ENCODE measurements around the gene KDM7A.
"Not testable (repeated sequence)": the region's sequence is repeated elsewhere in the genome, so short reads cannot be mapped to it uniquely, and the experiment has no call there.

KDM7A gene

GRCh38 chr7:140195859-140196258, 19.1 kb upstream of the KDM7A start:
- H3K4me1 Mint-ChIP-seq = peaks cover 9% of the 10 kb centered on the region
- ATAC-seq (ENCODE audit: low read depth) = no peak
- H3K36me3 Mint-ChIP-seq = peaks cover 3% of the 10 kb centered on the region
- H3K27ac Mint-ChIP-seq = no peak overlapping the region
- H3K27me3 Mint-ChIP-seq = no peaks in the 10 kb centered on the region
- no peak for DNase-seq (ENCODE audit: low spot score in 2 of 2)
- H3K9me3 Mint-ChIP-seq = peaks cover 5% of the 10 kb centered on the region
- H3K4me3 Mint-ChIP-seq = no peak overlapping the region

DNA sequence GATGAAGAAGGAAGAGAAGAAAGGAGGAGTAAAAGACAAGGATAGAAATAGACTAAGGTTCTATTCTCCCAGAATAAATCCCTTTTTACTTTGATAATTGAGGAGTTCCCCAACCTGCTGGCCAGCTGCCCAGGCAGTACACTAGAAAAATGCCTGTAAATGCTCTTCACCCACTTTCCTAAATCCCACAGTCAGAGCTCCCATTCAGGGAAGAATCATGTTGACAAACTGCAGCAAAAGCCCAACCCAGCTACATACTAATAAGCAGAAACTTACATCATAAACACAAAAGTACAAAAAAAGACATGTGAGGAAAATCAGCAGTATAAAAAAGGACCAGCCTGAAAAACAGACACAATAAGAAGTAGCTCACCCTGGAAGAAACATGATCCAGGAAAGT, 15.8 kb upstream of the KDM7A start:
- Mint-ChIP-seq H3K4me3 (no peak overlapping the region), H3K27me3 (no peaks in the 10 kb centered on the region), H3K27ac (no peak overlapping the region), H3K9me3 (peaks cover 5% of the 10 kb centered on the region), H3K36me3 (peaks cover 3% of the 10 kb centered on the region), H3K4me1 (peaks cover 24% of the 10 kb centered on the region)
- DNase-seq (ENCODE audit: low spot score in 2 of 2) = no peak
- ATAC-seq (ENCODE audit: low read depth) = no peak

- Mint-ChIP-seq H3K27me3 (no peaks in the 10 kb centered on the region), H3K9me3 (peaks cover 5% of the 10 kb centered on the region), H3K4me1 (peaks cover 24% of the 10 kb centered on the region), H3K4me3 (no peak overlapping the region), H3K27ac (no peak overlapping the region), H3K36me3 (peaks cover 3% of the 10 kb centered on the region)
- DNase-seq (ENCODE audit: low spot score in 2 of 2) (no peak), ATAC-seq (ENCODE audit: low read depth) (no peak)
These were observed 15.4 kb upstream of the KDM7A start for GRCh38 chr7:140192176-140192575.

GRCh38 chr7:140190588-140190987, 13.8 kb upstream of the KDM7A start:
- no peak for ATAC-seq (ENCODE audit: low read depth)
- H3K4me1 Mint-ChIP-seq = peaks cover 25% of the 10 kb centered on the region
- peaks cover 1% of the 10 kb centered on the region for H3K27me3 Mint-ChIP-seq
- peaks cover 1% of the 10 kb centered on the region for H3K36me3 Mint-ChIP-seq
- peak overlapping the region; percentile 25 for H3K27ac Mint-ChIP-seq
- no peak overlapping the region for H3K4me3 Mint-ChIP-seq
- DNase-seq (ENCODE audit: low spot score in 2 of 2) = no peak
- peaks cover 2% of the 10 kb centered on the region for H3K9me3 Mint-ChIP-seq

DNA sequence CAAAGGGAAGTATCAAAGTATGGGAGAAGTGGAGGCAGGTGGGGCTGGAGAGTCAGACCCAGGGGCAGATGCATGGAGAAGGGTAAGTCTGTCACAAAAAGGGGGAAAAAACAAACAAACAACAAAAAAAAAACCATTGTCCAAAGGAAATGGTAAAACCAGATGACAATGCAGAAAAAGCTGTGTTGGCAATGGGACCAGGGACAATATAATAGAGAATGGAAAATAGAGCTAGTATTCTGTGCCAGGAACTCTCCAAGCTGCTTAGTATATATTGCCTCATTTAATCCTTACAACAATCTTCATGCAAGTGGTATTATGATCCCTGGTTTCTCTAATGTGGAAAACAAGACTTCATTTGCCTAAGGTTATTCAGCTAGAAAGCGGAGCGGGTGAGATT, 13.1 kb upstream of the KDM7A start:
- Mint-ChIP-seq H3K9me3 (peaks cover 1% of the 10 kb centered on the region), H3K36me3 (peaks cover 1% of the 10 kb centered on the region), H3K4me3 (no peak overlapping the region), H3K4me1 (peaks cover 19% of the 10 kb centered on the region), H3K27me3 (peaks cover 1% of the 10 kb centered on the region), H3K27ac (peak overlapping the region; percentile 25)
- DNase-seq (ENCODE audit: low spot score in 2 of 2) (no peak), ATAC-seq (ENCODE audit: low read depth) (no peak)

DNA sequence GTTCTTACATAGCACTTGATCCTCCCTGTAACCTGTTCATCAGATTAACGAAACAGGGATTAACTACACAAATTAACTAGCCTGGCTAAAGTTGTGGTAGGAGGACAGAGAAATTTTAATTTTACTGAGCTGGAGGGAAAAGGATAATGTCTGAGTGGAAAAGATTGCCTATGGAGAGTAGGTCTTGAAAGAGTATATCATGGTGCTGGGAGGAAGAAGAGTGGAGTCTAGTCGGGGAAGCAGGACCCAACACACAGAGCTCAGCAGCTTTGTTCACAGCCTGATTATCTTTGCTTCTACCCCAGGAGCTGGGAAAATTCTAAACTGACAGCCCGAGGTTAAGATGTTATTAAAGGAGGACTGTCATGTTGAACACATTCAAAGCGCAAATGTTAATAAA, 6.1 kb upstream of the KDM7A start:
- ATAC-seq (ENCODE audit: low read depth) = no peak
- Mint-ChIP-seq H3K4me1 (peaks cover 13% of the 10 kb centered on the region), H3K4me3 (no peak overlapping the region), H3K9me3 (peaks cover 2% of the 10 kb centered on the region), H3K36me3 (peaks cover 1% of the 10 kb centered on the region), H3K27ac (no peak overlapping the region), H3K27me3 (peaks cover 3% of the 10 kb centered on the region)
- DNase-seq (ENCODE audit: low spot score in 2 of 2) = no peak

DNA sequence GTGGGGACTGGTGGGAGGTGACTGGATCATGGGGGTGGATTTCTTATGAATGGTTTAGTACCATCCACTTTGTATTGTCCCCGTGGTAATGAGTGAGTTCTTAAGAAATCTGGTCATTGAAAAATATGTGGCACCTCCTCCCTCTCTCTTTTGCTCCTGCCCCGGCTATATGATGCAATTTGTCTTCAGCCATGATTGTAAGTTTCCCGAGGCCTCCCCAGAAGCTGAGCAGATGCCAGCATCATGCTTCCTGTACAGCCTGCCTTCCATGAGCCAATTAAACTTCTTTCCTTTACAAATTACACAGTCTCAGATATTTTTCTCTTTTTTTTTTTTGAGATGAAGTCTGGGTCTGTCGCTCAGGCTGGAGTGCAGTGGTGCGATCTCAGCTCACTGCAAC, 2.6 kb upstream of the KDM7A start:
- H3K4me1 Mint-ChIP-seq = peaks cover 20% of the 10 kb centered on the region
- H3K4me3 Mint-ChIP-seq = no peak overlapping the region
- no peak overlapping the region for H3K27ac Mint-ChIP-seq
- no peaks in the 10 kb centered on the region for H3K36me3 Mint-ChIP-seq
- peaks cover 1% of the 10 kb centered on the region for H3K27me3 Mint-ChIP-seq
- H3K9me3 Mint-ChIP-seq = peaks cover 1% of the 10 kb centered on the region
- DNase-seq (ENCODE audit: low spot score in 2 of 2) (no peak), ATAC-seq (ENCODE audit: low read depth) (no peak)

DNA sequence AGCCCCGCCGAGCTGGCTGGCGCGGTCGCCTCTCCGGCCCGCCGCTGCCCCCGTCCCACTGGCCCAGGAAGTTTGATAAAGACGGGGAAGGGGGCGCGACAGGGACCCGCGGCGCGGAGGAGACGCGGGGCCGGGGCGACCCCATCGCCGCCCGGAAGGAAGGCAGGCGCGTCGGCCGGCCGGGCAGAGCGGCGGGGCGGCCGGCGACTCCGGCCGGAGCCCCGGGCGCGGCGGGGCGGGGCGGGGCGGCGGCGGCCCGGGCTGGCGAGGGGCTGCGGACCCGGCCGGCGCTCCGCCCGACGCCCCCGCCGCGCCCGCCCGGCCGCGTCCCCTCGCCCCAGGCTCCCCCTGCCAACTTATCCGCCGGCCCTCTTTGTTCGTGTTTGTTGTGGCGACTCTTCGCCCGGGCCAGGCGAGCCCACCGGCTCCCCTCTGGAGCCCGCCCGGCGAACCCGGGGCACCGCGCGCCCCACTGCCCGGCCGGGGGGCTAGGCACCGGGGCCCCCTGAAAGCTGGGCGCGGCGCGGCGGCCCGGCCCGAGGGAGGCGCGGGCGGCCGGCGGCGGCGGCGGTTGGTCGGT, 571 bp downstream of the KDM7A start:
- DNase-seq (ENCODE audit: low spot score in 2 of 2) (no peak), ATAC-seq (ENCODE audit: low read depth) (no peak)
- H3K27me3 Mint-ChIP-seq = no peaks in the 10 kb centered on the region
- H3K36me3 Mint-ChIP-seq = peaks cover 2% of the 10 kb centered on the region
- peaks cover 25% of the 10 kb centered on the region for H3K4me1 Mint-ChIP-seq
- H3K4me3 Mint-ChIP-seq = peak overlapping the region; percentile 91
- peaks cover 1% of the 10 kb centered on the region for H3K9me3 Mint-ChIP-seq
- peak overlapping the region; percentile 89 for H3K27ac Mint-ChIP-seq

- peak overlapping the region; percentile 89 for H3K27ac Mint-ChIP-seq
- H3K4me3 Mint-ChIP-seq = peak overlapping the region; percentile 91
- peaks cover 31% of the 10 kb centered on the region for H3K4me1 Mint-ChIP-seq
- peaks cover 1% of the 10 kb centered on the region for H3K9me3 Mint-ChIP-seq
- peak; percentile 77 to 86 for DNase-seq (ENCODE audit: low spot score in 2 of 2)
- H3K27me3 Mint-ChIP-seq = no peaks in the 10 kb centered on the region
- H3K36me3 Mint-ChIP-seq = peaks cover 4% of the 10 kb centered on the region
- ATAC-seq (ENCODE audit: low read depth) = peak; percentile 66
These were observed 1.3 kb downstream of the KDM7A start for GRCh38 chr7:140175221-140176121.

GRCh38 chr7:140174217-140174616, 2.6 kb downstream of the KDM7A start:
- H3K36me3 Mint-ChIP-seq = peaks cover 4% of the 10 kb centered on the region
- H3K27ac Mint-ChIP-seq = no peak overlapping the region
- H3K4me3 Mint-ChIP-seq = no peak overlapping the region
- DNase-seq (ENCODE audit: low spot score in 2 of 2) (no peak), ATAC-seq (ENCODE audit: low read depth) (no peak)
- peaks cover 36% of the 10 kb centered on the region for H3K4me1 Mint-ChIP-seq
- peaks cover 1% of the 10 kb centered on the region for H3K9me3 Mint-ChIP-seq
- no peaks in the 10 kb centered on the region for H3K27me3 Mint-ChIP-seq

- no peaks in the 10 kb centered on the region for H3K9me3 Mint-ChIP-seq
- peaks cover 4% of the 10 kb centered on the region for H3K36me3 Mint-ChIP-seq
- no peaks in the 10 kb centered on the region for H3K27me3 Mint-ChIP-seq
- no peak for ATAC-seq (ENCODE audit: low read depth)
- peaks cover 29% of the 10 kb centered on the region for H3K4me1 Mint-ChIP-seq
- DNase-seq (ENCODE audit: low spot score in 2 of 2) = no peak
- peak overlapping the region; percentile 63 for H3K27ac Mint-ChIP-seq
- H3K4me3 Mint-ChIP-seq = no peak overlapping the region
These were observed 6.4 kb downstream of the KDM7A start for GRCh38 chr7:140170375-140170774.

GRCh38 chr7:140168816-140169215, 8.0 kb downstream of the KDM7A start:
- Mint-ChIP-seq H3K27me3 (no peaks in the 10 kb centered on the region), H3K4me1 (peaks cover 28% of the 10 kb centered on the region)
- ATAC-seq (ENCODE audit: low read depth) = no peak

DNA sequence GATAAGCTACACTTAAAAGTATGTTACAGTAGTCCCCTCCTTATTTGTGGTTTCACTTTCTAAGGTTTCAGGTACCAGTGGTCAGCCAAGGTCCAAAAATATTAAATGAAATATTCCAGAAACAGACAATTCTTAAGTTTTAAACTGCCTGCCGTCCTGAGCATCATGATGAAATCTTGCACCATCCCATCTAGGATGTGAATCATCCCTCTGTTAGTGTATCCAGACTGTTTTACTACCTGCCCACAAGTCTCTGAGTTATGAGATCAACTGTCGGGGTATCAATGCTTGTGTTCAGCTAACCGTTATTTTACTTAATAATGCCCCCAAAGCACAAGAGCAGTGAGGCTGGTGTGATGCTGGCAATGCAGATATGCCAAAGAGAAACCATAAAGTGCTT, 11.4 kb downstream of the KDM7A start:
- H3K4me1 Mint-ChIP-seq = peaks cover 26% of the 10 kb centered on the region
- no peak overlapping the region for H3K4me3 Mint-ChIP-seq
- no peak for DNase-seq (ENCODE audit: low spot score in 2 of 2)
- ATAC-seq (ENCODE audit: low read depth) = no peak
- no peaks in the 10 kb centered on the region for H3K27me3 Mint-ChIP-seq
- H3K36me3 Mint-ChIP-seq = no peaks in the 10 kb centered on the region
- H3K9me3 Mint-ChIP-seq = no peaks in the 10 kb centered on the region
- no peak overlapping the region for H3K27ac Mint-ChIP-seq

More at GRCh38 chr7:140168816-140169215, 8.0 kb downstream of the KDM7A start:
- Mint-ChIP-seq H3K9me3 (no peaks in the 10 kb centered on the region), H3K27ac (no peak overlapping the region), H3K36me3 (peaks cover 4% of the 10 kb centered on the region), H3K4me3 (no peak overlapping the region)
- no peak for DNase-seq (ENCODE audit: low spot score in 2 of 2)

- H3K9me3 Mint-ChIP-seq, H3K4me3 Mint-ChIP-seq: not testable (repeated sequence)
These were observed 14.7 kb downstream of the KDM7A start for GRCh38 chr7:140162081-140162480.

More at GRCh38 chr7:140162081-140162480, 14.7 kb downstream of the KDM7A start:
- H3K36me3 Mint-ChIP-seq; H3K27me3 Mint-ChIP-seq; H3K27ac Mint-ChIP-seq; ATAC-seq (ENCODE audit: low read depth); DNase-seq (ENCODE audit: low spot score in 2 of 2): not testable (repeated sequence)
- H3K4me1 Mint-ChIP-seq = peaks cover 35% of the 10 kb centered on the region

Data from memory B cell (primary cell).